Osteocyte (in vitro differentiated cells): Measurements from ENCODE around the gene PF4V1. TPM values are rescaled to one million over a fixed set of nuclear protein-coding genes. Genes with fewer than 3 reads are reported as not detected.
"Not testable (repeated sequence)": the region's sequence is repeated elsewhere in the genome, so short reads cannot be mapped to it uniquely, and the experiment has no call there.

Experiments used
- DNase-seq: peaks from one replicate; pipeline ENCODE4 v3.0.0; 2021; ENCODE audit warnings: mixed read lengths; ENCODE audit not compliant: unreplicated experiment; ENCODE audit errors: extremely low spot score
- H3K27ac Mint-ChIP-seq: one replicate; pipeline ENCODE4 v1.8.0; 2021; ENCODE audit warnings: mild to moderate bottlenecking, mixed read lengths; ENCODE audit not compliant: unreplicated experiment
- H3K27me3 Mint-ChIP-seq: one replicate; pipeline ENCODE4 v1.8.0; 2021; ENCODE audit warnings: mixed read lengths; ENCODE audit not compliant: unreplicated experiment
- H3K36me3 Mint-ChIP-seq: one replicate; pipeline ENCODE4 v1.8.0; 2021; ENCODE audit warnings: mixed read lengths; ENCODE audit not compliant: unreplicated experiment
- H3K4me1 Mint-ChIP-seq: one replicate; pipeline ENCODE4 v1.8.0; 2021; ENCODE audit warnings: mixed read lengths; ENCODE audit not compliant: unreplicated experiment
- H3K4me3 Mint-ChIP-seq: one replicate; pipeline ENCODE4 v1.8.0; 2021; ENCODE audit warnings: mild to moderate bottlenecking, moderate library complexity, mixed read lengths; ENCODE audit not compliant: unreplicated experiment
- H3K9me3 Mint-ChIP-seq: one replicate; pipeline ENCODE4 v1.8.0; 2021; ENCODE audit warnings: mixed read lengths; ENCODE audit not compliant: unreplicated experiment
- total RNA-seq: library from RNA; stranded (reverse); gene quantifications from 2 replicates; pipeline ENCODE4 v1.2.1, GENCODE V29; 2021
- TF ChIP-seq, protein P1 (sequence below): fragments of 200-600 bp; sonication (generic); IDR thresholded peaks from 2 replicates; pipeline ENCODE4 v1.5.0; 2021; ENCODE audit warnings: antibody characterized with exemption, mild to moderate bottlenecking, moderate library complexity

Gene PF4V1
- total RNA-seq, 1 donor from 2014 or later, result not detected

DNA sequence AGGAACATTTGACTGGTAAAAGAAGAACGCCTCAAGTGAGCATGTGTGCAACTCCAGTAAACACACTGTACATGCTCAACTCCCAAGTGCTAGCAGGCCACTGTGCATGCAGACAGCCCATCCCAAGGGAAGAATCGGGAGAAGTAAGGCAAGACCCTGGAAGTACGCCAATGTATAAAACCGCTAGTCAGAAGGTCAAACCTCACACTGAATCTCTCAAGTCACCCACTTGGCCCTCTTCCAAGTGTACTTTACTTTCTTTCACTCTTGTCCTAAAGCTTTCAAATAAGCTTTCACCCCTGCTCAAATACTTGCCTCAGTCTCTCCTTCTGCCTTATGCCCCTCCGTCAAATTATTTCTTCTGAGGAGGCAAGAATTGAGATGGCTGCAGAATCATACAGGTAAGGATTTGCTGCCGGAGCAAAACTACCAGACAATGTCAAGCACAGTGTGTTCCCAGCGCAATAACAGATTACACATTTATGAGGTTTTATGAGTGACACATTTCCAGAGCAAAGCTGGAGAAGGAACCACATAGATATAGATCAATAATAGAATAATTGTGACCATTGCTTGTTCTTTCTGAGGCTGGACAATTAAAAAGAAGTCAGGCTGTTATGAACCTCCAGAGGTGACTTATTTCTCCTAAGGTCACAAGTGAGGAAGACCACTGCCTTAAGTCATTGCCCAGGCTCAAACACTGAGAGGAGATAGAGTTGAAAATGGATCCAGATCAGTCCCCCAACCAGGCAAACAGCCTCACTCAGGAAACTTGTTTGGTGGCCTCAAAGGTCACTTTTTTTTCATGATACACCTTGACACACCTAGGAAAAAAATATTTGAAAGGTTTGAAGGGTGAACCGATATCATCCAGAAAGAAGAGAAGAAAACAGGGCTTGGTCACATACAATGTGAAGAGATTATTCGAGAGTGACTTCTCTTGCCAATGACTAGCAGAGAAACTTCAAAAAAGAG lies 42.4 kb downstream of the PF4V1 start:
- Mint-ChIP-seq H3K27ac (peak overlapping the region; percentile 77), H3K9me3 (peaks cover 4% of the 10 kb centered on the region), H3K4me1 (peaks cover 86% of the 10 kb centered on the region), H3K36me3 (peaks cover 2% of the 10 kb centered on the region), H3K4me3 (no peak overlapping the region), H3K27me3 (no peaks in the 10 kb centered on the region)
- TF ChIP-seq, protein P1, sequence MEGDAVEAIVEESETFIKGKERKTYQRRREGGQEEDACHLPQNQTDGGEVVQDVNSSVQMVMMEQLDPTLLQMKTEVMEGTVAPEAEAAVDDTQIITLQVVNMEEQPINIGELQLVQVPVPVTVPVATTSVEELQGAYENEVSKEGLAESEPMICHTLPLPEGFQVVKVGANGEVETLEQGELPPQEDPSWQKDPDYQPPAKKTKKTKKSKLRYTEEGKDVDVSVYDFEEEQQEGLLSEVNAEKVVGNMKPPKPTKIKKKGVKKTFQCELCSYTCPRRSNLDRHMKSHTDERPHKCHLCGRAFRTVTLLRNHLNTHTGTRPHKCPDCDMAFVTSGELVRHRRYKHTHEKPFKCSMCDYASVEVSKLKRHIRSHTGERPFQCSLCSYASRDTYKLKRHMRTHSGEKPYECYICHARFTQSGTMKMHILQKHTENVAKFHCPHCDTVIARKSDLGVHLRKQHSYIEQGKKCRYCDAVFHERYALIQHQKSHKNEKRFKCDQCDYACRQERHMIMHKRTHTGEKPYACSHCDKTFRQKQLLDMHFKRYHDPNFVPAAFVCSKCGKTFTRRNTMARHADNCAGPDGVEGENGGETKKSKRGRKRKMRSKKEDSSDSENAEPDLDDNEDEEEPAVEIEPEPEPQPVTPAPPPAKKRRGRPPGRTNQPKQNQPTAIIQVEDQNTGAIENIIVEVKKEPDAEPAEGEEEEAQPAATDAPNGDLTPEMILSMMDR, result no peak
- DNase-seq, result no peak

DNA sequence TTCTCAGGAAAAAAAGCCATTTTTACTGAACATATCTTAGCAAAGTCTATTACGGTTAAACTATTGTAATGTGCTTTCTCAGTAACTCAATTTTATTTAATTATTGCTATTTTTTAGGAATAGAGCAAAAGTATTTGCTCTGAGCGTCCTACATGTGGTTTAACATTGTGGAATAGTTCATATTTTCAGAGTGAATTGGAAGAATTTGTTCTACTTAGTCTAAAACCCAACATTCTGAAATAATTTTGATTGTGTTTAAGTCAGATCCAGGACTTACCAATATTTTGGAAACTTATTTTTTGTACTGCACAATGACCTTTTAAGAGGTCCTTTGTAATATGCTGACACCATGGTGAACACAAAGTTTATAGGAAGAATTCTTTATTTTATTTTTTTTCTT lies 43.3 kb downstream of the PF4V1 start:
- Mint-ChIP-seq H3K27me3 (no peaks in the 10 kb centered on the region), H3K36me3 (peaks cover 5% of the 10 kb centered on the region), H3K4me3 (no peak overlapping the region), H3K4me1 (peaks cover 79% of the 10 kb centered on the region), H3K27ac (peak overlapping the region; percentile 60), H3K9me3 (peaks cover 4% of the 10 kb centered on the region)
- TF ChIP-seq, protein P1, result no peak
- no peak for DNase-seq

DNA sequence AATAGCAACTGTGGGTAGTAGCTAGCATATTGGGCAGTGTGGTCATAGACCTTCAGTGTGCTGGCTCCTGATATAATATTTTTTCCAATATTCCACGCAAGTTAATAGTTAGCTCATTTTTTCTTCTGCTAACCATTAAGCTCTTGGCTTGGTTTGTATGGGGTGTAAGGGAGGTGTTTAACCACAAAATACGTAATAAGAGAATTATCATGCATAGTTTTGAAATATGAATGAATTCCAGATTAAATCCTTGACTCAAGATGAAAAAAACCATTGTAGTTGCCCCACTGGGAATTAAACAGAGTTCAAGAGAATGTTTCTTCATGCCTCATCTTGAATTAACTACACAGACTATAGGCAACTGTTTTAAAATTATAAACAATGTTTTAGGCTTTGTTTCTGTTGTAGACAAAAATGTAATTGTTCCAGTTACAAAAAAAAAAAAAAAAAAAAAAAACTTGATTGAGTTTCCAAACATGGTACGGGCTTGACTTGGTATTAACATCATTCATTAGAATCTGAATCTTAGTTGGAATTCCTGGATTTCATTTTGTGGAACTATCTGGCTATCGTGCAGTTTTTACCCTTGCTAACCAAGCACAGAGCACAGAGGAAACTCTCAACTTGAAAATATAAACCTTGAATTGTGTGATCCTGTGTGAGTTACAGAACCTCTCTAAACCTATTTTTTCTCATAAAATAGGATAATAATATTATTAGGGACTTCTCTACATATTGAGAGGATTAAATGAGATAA lies 44.5 kb downstream of the PF4V1 start:
- Mint-ChIP-seq H3K4me1 (peaks cover 74% of the 10 kb centered on the region), H3K4me3 (no peak overlapping the region), H3K27ac (peak overlapping the region; percentile 72), H3K36me3 (peaks cover 5% of the 10 kb centered on the region), H3K27me3 (no peaks in the 10 kb centered on the region), H3K9me3 (peaks cover 4% of the 10 kb centered on the region)
- no peak for DNase-seq
- TF ChIP-seq, protein P1, result no peak

DNA sequence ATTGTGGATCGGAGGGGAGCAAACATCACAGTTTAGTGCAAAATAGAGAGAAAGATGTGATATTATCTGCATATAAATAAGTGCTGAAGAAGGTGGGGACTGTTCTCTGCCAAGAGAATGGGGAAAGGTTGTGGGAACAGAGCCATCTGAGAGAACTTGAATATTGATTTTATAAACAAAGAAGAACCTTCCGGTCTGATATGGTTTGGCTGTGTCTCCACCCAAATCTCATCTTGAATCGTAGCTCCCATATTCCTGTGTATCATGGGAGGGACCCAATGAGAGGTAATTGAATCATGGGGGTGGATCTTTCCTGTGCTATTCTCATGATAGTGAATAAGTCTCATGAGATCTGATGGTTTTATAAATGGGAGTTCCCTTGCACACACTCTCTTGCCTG lies 46.2 kb downstream of the PF4V1 start:
- H3K27ac Mint-ChIP-seq, result peak overlapping the region; percentile 50
- H3K36me3 Mint-ChIP-seq, DNase-seq: not testable (repeated sequence)

DNA sequence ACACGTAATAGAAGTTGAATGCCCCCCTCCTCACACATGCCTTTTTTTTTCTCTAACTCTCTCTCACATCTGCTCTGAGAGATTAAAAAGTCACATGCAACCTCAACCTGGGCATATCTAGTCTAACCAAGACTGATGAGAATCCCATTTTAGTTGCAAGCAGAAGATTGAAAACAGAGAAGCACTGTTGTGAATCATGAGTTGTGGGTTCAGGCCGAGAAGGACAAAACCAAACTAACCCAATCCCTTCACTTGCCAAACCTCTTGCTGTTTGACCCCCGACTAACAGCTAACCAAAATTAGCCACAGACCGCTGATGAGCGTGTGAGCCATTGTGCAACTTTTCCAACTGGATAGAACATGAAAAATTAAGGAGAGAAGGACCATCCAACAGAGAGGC lies 47.9 kb downstream of the PF4V1 start:
- no peak for DNase-seq
- TF ChIP-seq, protein P1, result no peak
- Mint-ChIP-seq H3K27me3 (no peaks in the 10 kb centered on the region), H3K4me3 (no peak overlapping the region), H3K9me3 (peaks cover 4% of the 10 kb centered on the region), H3K4me1 (peaks cover 43% of the 10 kb centered on the region), H3K36me3 (peaks cover 5% of the 10 kb centered on the region), H3K27ac (no peak overlapping the region)

More for the DNA sequence above, 46.2 kb downstream of the PF4V1 start:
- H3K27me3 Mint-ChIP-seq, H3K9me3 Mint-ChIP-seq, H3K4me3 Mint-ChIP-seq: not testable (repeated sequence)
- peaks cover 60% of the 10 kb centered on the region for H3K4me1 Mint-ChIP-seq
